PC-3 (cell line): Measurements from ENCODE around the gene NTM. TPM values are rescaled to one million over a fixed set of nuclear protein-coding genes. Genes with fewer than 3 reads are reported as not detected.

Source experiments
- ATAC-seq: fragments of 200-7000 bp; cut with Tn5 transposase; 2 replicates; pipeline ENCODE4 v1.9.1; 2020; ENCODE audit warnings: mild to moderate bottlenecking, moderate library complexity
- BruUV-seq: library from RNA; stranded (reverse); fragments of 400-500 nt; replicated peaks from 2 replicates; lab custom pipeline; 2021; lab: Mats Ljungman, UMichigan
- CTCF ChIA-PET: fragments of 300-600 bp; sonication (Branson Sonifier 250); formaldehyde crosslinking; loops from one replicate; lab custom pipeline; 2022; ENCODE audit warnings: antibody characterized with exemption; lab: Charles Lee
- POLR2A ChIA-PET: fragments of 300-600 bp; sonication (Branson Sonifier 250); formaldehyde crosslinking; loops from one replicate; lab custom pipeline; 2022; ENCODE audit warnings: antibody characterized with exemption; ENCODE audit not compliant: unreplicated experiment; lab: Charles Lee
- DNase-seq: peaks from one replicate; pipeline ENCODE4 v3.0.0-alpha.2; 2015
- H2AFZ ChIP-seq: fragments of 300-600 bp; sonication (generic); 2 replicates; pipeline ENCODE4 v1.6.0; 2016; ENCODE audit warnings: antibody characterized with exemption, low read length
- H3F3A ChIP-seq: fragments of 300-600 bp; sonication (generic); one replicate; pipeline ENCODE4 v1.6.0; 2017; ENCODE audit warnings: antibody characterized with exemption, low read length, control low read depth, mild to moderate bottlenecking; ENCODE audit not compliant: unreplicated experiment
- H3K27ac ChIP-seq: fragments of 300-600 bp; sonication (generic); 2 replicates; pipeline ENCODE4 v1.5.1; 2016; ENCODE audit warnings: mild to moderate bottlenecking, low read length
- H3K27me3 ChIP-seq: fragments of 300-600 bp; sonication (generic); 2 replicates; pipeline ENCODE4 v1.6.1; 2016; ENCODE audit warnings: low read length, mixed read lengths
- H3K36me3 ChIP-seq: fragments of 300-600 bp; sonication (generic); 2 replicates; pipeline ENCODE4 v1.6.1; 2016; ENCODE audit warnings: low read depth, mixed run types, low read length, mixed read lengths
- H3K4me1 ChIP-seq: fragments of 300-600 bp; sonication (generic); 2 replicates; pipeline ENCODE4 v1.5.1; 2016; ENCODE audit warnings: low read length; ENCODE audit not compliant: insufficient read depth
- H3K4me2 ChIP-seq: fragments of 300-600 bp; sonication (generic); 2 replicates; pipeline ENCODE4 v1.6.0; 2016; ENCODE audit warnings: low read length
- H3K4me3 ChIP-seq: fragments of 300-600 bp; sonication (generic); 2 replicates; pipeline ENCODE4 v1.5.1; 2016; ENCODE audit warnings: mild to moderate bottlenecking, low read length, mixed read lengths
- H3K79me2 ChIP-seq: fragments of 300-600 bp; sonication (generic); 2 replicates; pipeline ENCODE4 v1.6.1; 2017; ENCODE audit warnings: low read length, mixed read lengths
- H3K9ac ChIP-seq: fragments of 300-600 bp; sonication (generic); 2 replicates; pipeline ENCODE4 v1.6.0; 2016; ENCODE audit warnings: mild to moderate bottlenecking, low read length
- H3K9me2 ChIP-seq: fragments of 300-600 bp; sonication (generic); replicated peaks from 2 replicates; pipeline ENCODE4 v1.6.1; 2016; ENCODE audit warnings: mixed run types, low read length, mixed read lengths
- H3K9me3 ChIP-seq: fragments of 300-600 bp; sonication (generic); 2 replicates; pipeline ENCODE4 v1.6.1; 2016; ENCODE audit warnings: low read length, mixed read lengths
- H4K20me1 ChIP-seq: fragments of 300-600 bp; sonication (generic); 2 replicates; pipeline ENCODE4 v1.6.1; 2016; ENCODE audit warnings: low read length, mixed read lengths
- CTCF ChIP-seq: fragments of 300-600 bp; sonication (generic); conservative IDR thresholded peaks from 2 replicates; pipeline ENCODE4 v1.5.1; 2017; ENCODE audit warnings: antibody characterized with exemption, low read depth, mild to moderate bottlenecking, low read length
- EZH2 ChIP-seq: fragments of 300-600 bp; sonication (generic); IDR thresholded peaks from one replicate; pipeline ENCODE4 v1.6.1; 2017; ENCODE audit warnings: antibody characterized with exemption, mild to moderate bottlenecking, low read length; ENCODE audit not compliant: unreplicated experiment
- EZH2phosphoT487 ChIP-seq: fragments of 300-600 bp; sonication (generic); IDR thresholded peaks from 2 replicates; pipeline ENCODE4 v1.6.1; 2018; ENCODE audit warnings: mild to moderate bottlenecking, antibody characterized with exemption, low read length, borderline replicate concordance
- intact Hi-C: fragments of 100-400 bp; cut with micrococcal nuclease; formaldehyde crosslinking; loops from 2 replicates; pipeline ENCODE4 v1.9.0; 2023
- total RNA-seq: library from RNA; depleted of rRNA; stranded (reverse); fragments of >200 nt; gene quantifications from 2 replicates; pipeline ENCODE4 v1.2.3, GENCODE V29; 2014

Gene NTM
- total RNA-seq, 1 experiment from 2014 or later: not detected

- H3F3A ChIP-seq: no peaks in the 10 kb centered on the region
- BruUV-seq: no TSS peak
These were observed 25.0 kb upstream of the NTM start for GRCh38 chr11:131345406-131345805.

DNA sequence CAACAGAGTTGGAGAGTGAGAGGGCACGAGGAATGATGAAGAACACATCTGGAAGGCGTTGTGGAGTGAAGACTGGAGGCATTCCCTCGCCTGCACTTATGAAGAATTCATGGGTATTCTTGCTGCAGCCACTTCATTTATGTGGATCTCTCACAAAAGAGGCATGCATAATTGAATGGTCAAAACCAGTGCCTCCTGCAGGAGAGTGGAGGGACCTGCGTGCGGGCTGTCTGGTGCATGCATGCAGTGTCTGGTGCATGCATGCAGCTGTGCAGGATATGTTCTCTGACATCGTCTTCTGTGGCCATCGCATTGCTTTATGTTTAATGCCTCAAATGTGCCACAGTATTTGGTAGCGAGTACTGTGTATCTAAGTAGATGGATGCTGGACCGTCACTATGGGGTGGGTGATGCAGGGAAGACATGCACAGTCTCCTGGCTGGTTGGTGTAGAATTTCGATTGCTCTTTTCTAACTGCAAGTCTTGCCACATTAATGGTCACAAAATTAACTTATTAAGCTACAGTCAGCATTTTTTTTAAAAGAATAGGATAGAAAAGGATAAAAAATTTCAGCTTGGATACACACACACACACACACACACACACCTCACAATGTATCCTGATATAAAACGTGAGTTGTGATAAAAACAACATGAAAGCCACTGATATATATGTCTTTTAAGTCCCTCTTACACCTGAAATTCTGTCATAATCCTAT lies 20.9 kb upstream of the NTM start:
- Histone ChIP-seq H3K4me1 (no peaks in the 10 kb centered on the region), H3K9ac (no peak overlapping the region), H3K9me2 (no peaks in the 10 kb centered on the region), H3F3A (no peaks in the 10 kb centered on the region), H3K9me3 (no peaks in the 10 kb centered on the region), H3K79me2 (no peaks in the 10 kb centered on the region), H2AFZ (no peak overlapping the region), H3K27me3 (peaks cover 44% of the 10 kb centered on the region), H3K4me2 (no peak overlapping the region), H4K20me1 (no peaks in the 10 kb centered on the region), H3K27ac (no peak overlapping the region), H3K4me3 (no peak overlapping the region), H3K36me3 (no peaks in the 10 kb centered on the region)
- ATAC-seq (no peak), DNase-seq (no peak)
- BruUV-seq: no TSS peak
- ChIA-PET CTCF (no interaction called here), POLR2A (no interaction called here)
- intact Hi-C loops: no loop called here
- TF ChIP-seq EZH2phosphoT487: no peak
- TF ChIP-seq CTCF: no peak
- TF ChIP-seq EZH2: no peak

More at GRCh38 chr11:131345406-131345805, 25.0 kb upstream of the NTM start:
- Histone ChIP-seq H4K20me1 (no peaks in the 10 kb centered on the region), H2AFZ (no peak overlapping the region), H3K36me3 (no peaks in the 10 kb centered on the region), H3K4me1 (no peaks in the 10 kb centered on the region), H3K9ac (no peak overlapping the region), H3K27ac (no peak overlapping the region), H3K79me2 (no peaks in the 10 kb centered on the region), H3K9me2 (no peaks in the 10 kb centered on the region), H3K9me3 (no peaks in the 10 kb centered on the region), H3K4me2 (no peak overlapping the region), H3K27me3 (peaks cover 28% of the 10 kb centered on the region), H3K4me3 (no peak overlapping the region)
- CTCF ChIA-PET: interaction anchor here (0.6 kb wide), 1 partner anchor 61 kb away, joined by 3 read pairs; no protein-coding TSS in a partner anchor
- ATAC-seq: no peak
- no peak for DNase-seq
- POLR2A ChIA-PET: no interaction called here
- intact Hi-C loops: no loop called here
- TF ChIP-seq CTCF (no peak), EZH2 (no peak), EZH2phosphoT487 (no peak)

GRCh38 chr11:131350872-131351271 lies 19.5 kb upstream of the NTM start:
- DNase-seq (no peak), ATAC-seq (no peak)
- H3K9ac ChIP-seq: no peak overlapping the region
- no peaks in the 10 kb centered on the region for H4K20me1 ChIP-seq
- no peak for TF ChIP-seq EZH2phosphoT487
- TF ChIP-seq EZH2: no peak
- TF ChIP-seq CTCF: no peak
- no peaks in the 10 kb centered on the region for H3K79me2 ChIP-seq
- ChIA-PET POLR2A (no interaction called here), CTCF (no interaction called here)
- no peaks in the 10 kb centered on the region for H3K36me3 ChIP-seq
- H3F3A ChIP-seq: no peaks in the 10 kb centered on the region
- no peak overlapping the region for H2AFZ ChIP-seq
- H3K27me3 ChIP-seq: peaks cover 44% of the 10 kb centered on the region
- H3K27ac ChIP-seq: no peak overlapping the region
- H3K4me2 ChIP-seq: no peak overlapping the region
- H3K9me3 ChIP-seq: no peaks in the 10 kb centered on the region
- H3K4me1 ChIP-seq: no peaks in the 10 kb centered on the region
- intact Hi-C loops: no loop called here
- no peak overlapping the region for H3K4me3 ChIP-seq
- no peaks in the 10 kb centered on the region for H3K9me2 ChIP-seq
- no TSS peak for BruUV-seq
